Measurements from ENCODE around the gene EVI5.

GRCh38 chr1:92487078-92487605, 297.8 kb downstream of the EVI5 start:
- TF ChIP-seq CTCF (IDR thresholded peaks at IDR 0.05; ENCODE audit: low read depth, low read length, poor library complexity, severe bottlenecking) (no peak), EZH2phosphoT487 (IDR thresholded peaks at IDR 0.05; ENCODE audit: borderline replicate concordance, low read length) (0 out of 2 replicates have a peak, but pooled peaks have one; percentile 42)
